Cardiac fibroblast (primary cell): ENCODE measurements around the gene PARP3.
"Not testable (repeated sequence)": the region's sequence is repeated elsewhere in the genome, so short reads cannot be mapped to it uniquely, and the experiment has no call there.

Experiments used
- DNase-seq, 2 donors: peaks; one replicate each; pipeline versions ENCODE4 v3.0.0 to v3.0.0-alpha.2; 2010; ENCODE audit warnings: low read depth in 2 of 2
- H3K4me3 ChIP-seq, 2 donors: replicated peaks in 1 of 2; 1 replicate in 1 of 2; 2 replicates in 1 of 2; pipeline ENCODE4 v1.5.1; 2011; ENCODE audit warnings: low read depth in 2 of 2, low read length in 2 of 2, mild to moderate bottlenecking in 2 of 2, moderate library complexity in 1 of 2
- CTCF ChIP-seq: IDR thresholded peaks from one replicate; pipeline ENCODE4 v1.5.1; 2011; ENCODE audit warnings: low read depth, mild to moderate bottlenecking, low read length, inconsistent platforms

Gene PARP3

GRCh38 chr3:51941798-51942602 is at the start of gene PARP3, which contains the start of gene RRP9:
PARP3 (plus strand) TSS chr3:51942363; CDS start chr3:51943356, 993 bp downstream.
RRP9 (minus strand) TSS chr3:51941904; CDS start chr3:51941867, 37 bp downstream.
- peak within 1 kb of the TSS; percentile 91 to 96 for H3K4me3 ChIP-seq
- peak; percentile 99 for TF ChIP-seq CTCF
- DNase-seq, result peak; percentile 100

GRCh38 chr3:51894391-51894790 is 47.8 kb upstream of the PARP3 start:
- TF ChIP-seq CTCF, result no peak
- DNase-seq, result no peak
- H3K4me3 ChIP-seq, result no peak overlapping the region

GRCh38 chr3:51894939-51895338 is 47.2 kb upstream of the PARP3 start:
- no peak overlapping the region for H3K4me3 ChIP-seq
- no peak for TF ChIP-seq CTCF
- DNase-seq, result no peak

- DNase-seq, result peak in 1 of 2 donors; percentile 3
- TF ChIP-seq CTCF, result no peak
- H3K4me3 ChIP-seq, result no peak overlapping the region
Measured at GRCh38 chr3:51896607-51897305, 45.4 kb upstream of the PARP3 start.

- no peak overlapping the region for H3K4me3 ChIP-seq
- DNase-seq, result no peak
- no peak for TF ChIP-seq CTCF
Measured at GRCh38 chr3:51897391-51897790, 44.8 kb upstream of the PARP3 start.

GRCh38 chr3:51900043-51900442 is 42.1 kb upstream of the PARP3 start:
- not testable (repeated sequence) for DNase-seq

GRCh38 chr3:51902361-51902760 is 39.8 kb upstream of the PARP3 start:
- not testable (repeated sequence) for H3K4me3 ChIP-seq

More at GRCh38 chr3:51900043-51900442, 42.1 kb upstream of the PARP3 start:
- not testable (repeated sequence) for H3K4me3 ChIP-seq

More at GRCh38 chr3:51902361-51902760, 39.8 kb upstream of the PARP3 start:
- DNase-seq, result not testable (repeated sequence)
